AG04450 (cell line): ENCODE results near the gene ARHGAP26. TPM values are rescaled to one million over a fixed set of nuclear protein-coding genes. Genes with fewer than 3 reads are reported as not detected.

Source experiments
- CTCF ChIA-PET: fragments of 300-600, 350-600 bp; formaldehyde crosslinking; extraction: SDS; loops from one replicate; lab custom pipeline; 2022; ENCODE audit warnings: antibody characterized with exemption, inconsistent platforms; lab: Charles Lee
- POLR2A ChIA-PET: fragments of 350-600 bp; formaldehyde crosslinking; extraction: SDS; loops from one replicate; lab custom pipeline; 2021; ENCODE audit warnings: antibody characterized with exemption, inconsistent platforms; lab: Yijun Ruan, JAX
- DNase-seq: peaks from one replicate; pipeline ENCODE4 v3.0.0-alpha.2; 2011; ENCODE audit warnings: low read depth, low spot score
- H3K27ac ChIP-seq: one replicate; pipeline ENCODE4 v1.5.1; 2012; ENCODE audit warnings: low read depth, low read length, control low read depth
- H3K27me3 ChIP-seq: one replicate; pipeline ENCODE4 v1.6.0; 2012; ENCODE audit warnings: low read length; ENCODE audit not compliant: control insufficient read depth, insufficient read depth
- H3K4me3 ChIP-seq: 2 replicates; pipeline ENCODE4 v1.5.1; 2011; ENCODE audit warnings: mild to moderate bottlenecking, low read depth, low read length, control low read depth
- H3K9me3 ChIP-seq: 2 replicates; pipeline ENCODE4 v1.5.1; 2012; ENCODE audit warnings: low read length; ENCODE audit not compliant: control insufficient read depth, insufficient read depth
- polyA plus RNA-seq: library from polyadenylated mRNA; depleted of rRNA; stranded (reverse); fragments of >200 nt; gene quantifications from 2 replicates; pipeline ENCODE4 v1.2.3, GENCODE V29; 2011
- TF ChIP-seq, protein P1 (sequence below): IDR thresholded peaks from 2 replicates; pipeline ENCODE4 v1.5.1; 2011; ENCODE audit warnings: low read depth, low read length, control low read depth, inconsistent platforms

ARHGAP26 gene
- polyA plus RNA-seq, 1 experiment = 0.56 TPM

- ChIA-PET POLR2A (no interaction called here), CTCF (no interaction called here)
- H3K9me3 ChIP-seq = no peaks in the 10 kb centered on the region
- TF ChIP-seq, protein P1, sequence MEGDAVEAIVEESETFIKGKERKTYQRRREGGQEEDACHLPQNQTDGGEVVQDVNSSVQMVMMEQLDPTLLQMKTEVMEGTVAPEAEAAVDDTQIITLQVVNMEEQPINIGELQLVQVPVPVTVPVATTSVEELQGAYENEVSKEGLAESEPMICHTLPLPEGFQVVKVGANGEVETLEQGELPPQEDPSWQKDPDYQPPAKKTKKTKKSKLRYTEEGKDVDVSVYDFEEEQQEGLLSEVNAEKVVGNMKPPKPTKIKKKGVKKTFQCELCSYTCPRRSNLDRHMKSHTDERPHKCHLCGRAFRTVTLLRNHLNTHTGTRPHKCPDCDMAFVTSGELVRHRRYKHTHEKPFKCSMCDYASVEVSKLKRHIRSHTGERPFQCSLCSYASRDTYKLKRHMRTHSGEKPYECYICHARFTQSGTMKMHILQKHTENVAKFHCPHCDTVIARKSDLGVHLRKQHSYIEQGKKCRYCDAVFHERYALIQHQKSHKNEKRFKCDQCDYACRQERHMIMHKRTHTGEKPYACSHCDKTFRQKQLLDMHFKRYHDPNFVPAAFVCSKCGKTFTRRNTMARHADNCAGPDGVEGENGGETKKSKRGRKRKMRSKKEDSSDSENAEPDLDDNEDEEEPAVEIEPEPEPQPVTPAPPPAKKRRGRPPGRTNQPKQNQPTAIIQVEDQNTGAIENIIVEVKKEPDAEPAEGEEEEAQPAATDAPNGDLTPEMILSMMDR = no peak
- H3K27ac ChIP-seq = no peak overlapping the region
- H3K27me3 ChIP-seq = no peaks in the 10 kb centered on the region
- H3K4me3 ChIP-seq = no peak overlapping the region
- no peak for DNase-seq
Observed at GRCh38 chr5:143176048-143176447, 405.9 kb downstream of the ARHGAP26 start.

DNA sequence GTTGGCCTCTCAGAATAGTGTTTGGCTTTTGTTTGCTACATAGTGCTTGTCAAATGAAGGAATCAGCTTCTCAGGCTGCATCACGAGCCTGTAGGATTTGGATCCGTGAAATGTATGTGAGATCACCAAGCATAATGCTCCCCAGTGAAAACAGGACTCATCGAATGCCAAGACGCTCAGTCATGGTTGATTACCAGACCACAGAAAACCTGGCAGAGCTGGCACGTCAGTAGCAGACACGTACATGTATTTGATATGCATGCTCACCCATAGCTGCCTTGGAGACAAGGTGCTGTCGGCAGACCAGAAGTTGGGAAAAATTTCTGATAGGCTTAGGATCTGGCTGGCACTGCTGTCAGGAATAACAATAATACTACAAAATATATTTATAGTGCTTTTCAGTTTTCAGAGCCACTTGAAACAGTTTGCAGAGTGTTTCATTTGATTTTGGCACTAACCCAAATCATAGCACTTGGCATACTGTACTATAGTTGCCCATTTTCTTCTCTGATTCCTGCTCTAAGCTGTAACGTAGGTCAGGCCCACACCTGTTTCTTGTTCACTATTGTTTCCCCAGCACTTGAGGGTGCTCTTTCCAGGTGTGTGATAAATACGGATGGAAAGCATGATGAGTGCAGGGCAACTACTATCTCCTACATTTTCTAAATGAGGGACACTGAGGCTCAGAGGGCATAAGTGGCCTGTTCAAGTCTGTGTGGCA is 407.2 kb downstream of the ARHGAP26 start:
- DNase-seq = peak; percentile 98
- TF ChIP-seq, protein P1 = no peak
- CTCF ChIA-PET = interaction anchor here (0.6 kb wide), 3 partner anchors 95 to 465 kb away, joined by 3 to 4 read pairs (median 3); no protein-coding TSS in a partner anchor
- Histone ChIP-seq H3K9me3 (no peaks in the 10 kb centered on the region), H3K27me3 (no peaks in the 10 kb centered on the region), H3K27ac (no peak overlapping the region), H3K4me3 (no peak overlapping the region)
- POLR2A ChIA-PET = no interaction called here

DNA sequence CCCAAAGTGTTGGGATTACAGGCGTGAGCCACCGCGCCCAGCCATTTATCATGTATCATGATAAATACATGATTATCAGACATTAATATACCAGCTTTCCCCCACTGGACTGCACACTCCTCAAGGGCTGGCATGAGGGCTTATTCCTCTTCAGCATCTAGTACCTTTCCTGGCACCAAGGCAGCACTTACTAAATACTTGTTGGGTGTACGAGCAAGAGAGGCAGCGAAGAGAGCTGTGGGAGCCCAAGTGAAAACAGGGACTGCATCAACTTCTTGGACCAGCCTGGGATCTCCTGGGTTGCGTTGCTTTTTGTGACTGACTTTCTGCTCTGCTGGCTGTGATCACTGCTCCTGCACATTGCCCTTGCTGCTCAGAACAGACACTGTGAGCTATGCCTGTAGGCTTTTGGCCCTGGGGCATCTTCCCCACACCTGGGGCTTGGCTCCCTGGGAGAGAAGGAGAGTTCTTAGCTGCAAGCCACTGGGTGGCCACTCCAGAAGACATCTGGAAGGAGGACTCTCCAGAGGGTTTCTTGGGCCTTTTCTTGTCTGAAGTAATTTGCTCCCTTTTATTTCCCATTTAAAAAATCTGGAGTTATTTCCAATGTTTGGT is 409.1 kb downstream of the ARHGAP26 start:
- ChIA-PET POLR2A (no interaction called here), CTCF (no interaction called here)
- H3K9me3 ChIP-seq = no peaks in the 10 kb centered on the region
- TF ChIP-seq, protein P1 = no peak
- no peak overlapping the region for H3K4me3 ChIP-seq
- H3K27ac ChIP-seq = no peak overlapping the region
- no peaks in the 10 kb centered on the region for H3K27me3 ChIP-seq
- no peak for DNase-seq

GRCh38 chr5:143180751-143181150 is 410.6 kb downstream of the ARHGAP26 start:
- TF ChIP-seq, protein P1 = no peak
- Histone ChIP-seq H3K4me3 (no peak overlapping the region), H3K27me3 (no peaks in the 10 kb centered on the region), H3K9me3 (no peaks in the 10 kb centered on the region), H3K27ac (no peak overlapping the region)
- no peak for DNase-seq
- ChIA-PET POLR2A (no interaction called here), CTCF (no interaction called here)

GRCh38 chr5:143181173-143181572 is 411.0 kb downstream of the ARHGAP26 start:
- Histone ChIP-seq H3K27ac (no peak overlapping the region), H3K27me3 (no peaks in the 10 kb centered on the region), H3K4me3 (no peak overlapping the region), H3K9me3 (no peaks in the 10 kb centered on the region)
- TF ChIP-seq, protein P1 = no peak
- ChIA-PET POLR2A (no interaction called here), CTCF (no interaction called here)
- no peak for DNase-seq
